Type B pancreatic cell (in vitro differentiated cells): ENCODE measurements around the gene ZSWIM6. TPM values are rescaled to one million over a fixed set of nuclear protein-coding genes. Genes with fewer than 3 reads are reported as not detected.

Source experiments
- DNase-seq: peaks from one replicate; pipeline ENCODE4 v3.0.0; 2021; ENCODE audit warnings: mixed read lengths; ENCODE audit not compliant: unreplicated experiment; ENCODE audit errors: extremely low spot score
- H3K27ac Mint-ChIP-seq: 2 replicates; pipeline ENCODE4 v1.8.0; 2021; ENCODE audit warnings: mild to moderate bottlenecking, mixed read lengths
- H3K27me3 Mint-ChIP-seq: 2 replicates; pipeline ENCODE4 v1.8.0; 2021; ENCODE audit warnings: mixed read lengths
- H3K36me3 Mint-ChIP-seq: 2 replicates; pipeline ENCODE4 v1.8.0; 2021; ENCODE audit warnings: mixed read lengths
- H3K4me1 Mint-ChIP-seq: one replicate; pipeline ENCODE4 v1.8.0; 2021; ENCODE audit warnings: mixed read lengths; ENCODE audit not compliant: unreplicated experiment
- H3K4me3 Mint-ChIP-seq: 2 replicates; pipeline ENCODE4 v1.8.0; 2021; ENCODE audit warnings: mild to moderate bottlenecking, mixed read lengths
- H3K9me3 Mint-ChIP-seq: 2 replicates; pipeline ENCODE4 v1.8.0; 2021; ENCODE audit warnings: mixed read lengths
- total RNA-seq: library from RNA; stranded (reverse); gene quantifications from 2 replicates; pipeline ENCODE4 v1.2.1, GENCODE V29; 2021; ENCODE audit warnings: low replicate concordance
- TF ChIP-seq, protein P1 (sequence below): fragments of 200-600 bp; sonication (generic); conservative IDR thresholded peaks from 2 replicates; pipeline ENCODE4 v1.5.0; 2021; ENCODE audit warnings: antibody characterized with exemption, mild to moderate bottlenecking

The ZSWIM6 gene
- total RNA-seq, 1 donor from 2014 or later: 24.6 TPM

DNA sequence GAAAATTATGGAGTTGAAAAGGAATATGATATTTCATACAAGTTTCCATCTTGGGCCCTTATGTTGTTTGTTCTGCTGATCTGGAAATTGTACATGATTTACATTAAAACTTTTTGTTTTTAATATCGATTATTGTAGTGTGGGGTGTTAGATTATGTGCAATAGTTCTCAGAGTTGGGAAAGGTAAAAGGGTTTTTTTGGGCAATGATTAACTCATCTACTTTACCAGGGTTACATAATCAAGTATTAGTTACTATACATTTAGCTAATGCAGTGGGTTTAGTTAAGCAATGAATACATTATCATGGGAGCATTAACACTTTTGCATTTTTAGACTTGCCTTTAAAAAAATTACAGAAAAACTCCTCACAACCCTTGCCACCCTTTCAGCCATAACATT lies 134.0 kb downstream of the ZSWIM6 start:
- peaks cover 2% of the 10 kb centered on the region for H3K9me3 Mint-ChIP-seq
- no peak overlapping the region for H3K4me3 Mint-ChIP-seq
- H3K4me1 Mint-ChIP-seq: peaks cover 35% of the 10 kb centered on the region
- no peak for DNase-seq
- no peaks in the 10 kb centered on the region for H3K27me3 Mint-ChIP-seq
- H3K27ac Mint-ChIP-seq: no peak overlapping the region
- TF ChIP-seq, protein P1, sequence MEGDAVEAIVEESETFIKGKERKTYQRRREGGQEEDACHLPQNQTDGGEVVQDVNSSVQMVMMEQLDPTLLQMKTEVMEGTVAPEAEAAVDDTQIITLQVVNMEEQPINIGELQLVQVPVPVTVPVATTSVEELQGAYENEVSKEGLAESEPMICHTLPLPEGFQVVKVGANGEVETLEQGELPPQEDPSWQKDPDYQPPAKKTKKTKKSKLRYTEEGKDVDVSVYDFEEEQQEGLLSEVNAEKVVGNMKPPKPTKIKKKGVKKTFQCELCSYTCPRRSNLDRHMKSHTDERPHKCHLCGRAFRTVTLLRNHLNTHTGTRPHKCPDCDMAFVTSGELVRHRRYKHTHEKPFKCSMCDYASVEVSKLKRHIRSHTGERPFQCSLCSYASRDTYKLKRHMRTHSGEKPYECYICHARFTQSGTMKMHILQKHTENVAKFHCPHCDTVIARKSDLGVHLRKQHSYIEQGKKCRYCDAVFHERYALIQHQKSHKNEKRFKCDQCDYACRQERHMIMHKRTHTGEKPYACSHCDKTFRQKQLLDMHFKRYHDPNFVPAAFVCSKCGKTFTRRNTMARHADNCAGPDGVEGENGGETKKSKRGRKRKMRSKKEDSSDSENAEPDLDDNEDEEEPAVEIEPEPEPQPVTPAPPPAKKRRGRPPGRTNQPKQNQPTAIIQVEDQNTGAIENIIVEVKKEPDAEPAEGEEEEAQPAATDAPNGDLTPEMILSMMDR: no peak
- no peaks in the 10 kb centered on the region for H3K36me3 Mint-ChIP-seq

- TF ChIP-seq, protein P1: no peak
- H3K36me3 Mint-ChIP-seq: peaks cover 12% of the 10 kb centered on the region
- H3K9me3 Mint-ChIP-seq: peaks cover 6% of the 10 kb centered on the region
- no peaks in the 10 kb centered on the region for H3K27me3 Mint-ChIP-seq
- DNase-seq: no peak
- peaks cover 26% of the 10 kb centered on the region for H3K4me1 Mint-ChIP-seq
- H3K27ac Mint-ChIP-seq: peak overlapping the region; percentile 20
- no peak overlapping the region for H3K4me3 Mint-ChIP-seq
Observed at GRCh38 chr5:61467766-61468482, 135.9 kb downstream of the ZSWIM6 start.

DNA sequence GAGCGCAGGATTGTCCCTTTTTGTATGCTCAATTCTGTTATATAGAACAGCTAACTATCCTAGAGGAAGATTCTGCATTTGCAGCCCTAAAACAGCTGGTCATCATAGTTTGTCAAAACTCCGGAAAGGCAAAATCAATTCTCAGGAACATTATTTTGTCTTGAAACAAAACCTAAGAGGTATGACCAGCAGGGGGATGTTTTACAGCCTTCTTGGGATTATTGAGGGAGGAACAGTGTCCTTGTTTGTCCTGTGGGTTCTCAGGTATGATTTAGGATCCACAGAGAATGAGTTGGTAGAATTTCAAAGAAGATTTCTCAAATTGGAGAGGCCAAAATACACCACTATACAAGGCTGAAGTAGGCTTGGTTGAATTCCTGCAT lies 136.4 kb downstream of the ZSWIM6 start:
- no peaks in the 10 kb centered on the region for H3K27me3 Mint-ChIP-seq
- H3K4me1 Mint-ChIP-seq: peaks cover 26% of the 10 kb centered on the region
- H3K4me3 Mint-ChIP-seq: no peak overlapping the region
- H3K36me3 Mint-ChIP-seq: peaks cover 12% of the 10 kb centered on the region
- no peak overlapping the region for H3K27ac Mint-ChIP-seq
- DNase-seq: no peak
- H3K9me3 Mint-ChIP-seq: peaks cover 6% of the 10 kb centered on the region
- TF ChIP-seq, protein P1: peak; percentile 51

- TF ChIP-seq, protein P1: no peak
- Mint-ChIP-seq H3K27ac (no peak overlapping the region), H3K4me3 (no peak overlapping the region), H3K27me3 (no peaks in the 10 kb centered on the region), H3K4me1 (peaks cover 19% of the 10 kb centered on the region), H3K9me3 (peaks cover 6% of the 10 kb centered on the region), H3K36me3 (peaks cover 19% of the 10 kb centered on the region)
- no peak for DNase-seq
Observed at GRCh38 chr5:61471352-61471751, 139.3 kb downstream of the ZSWIM6 start.

- Mint-ChIP-seq H3K27me3 (no peaks in the 10 kb centered on the region), H3K36me3 (peaks cover 27% of the 10 kb centered on the region), H3K27ac (no peak overlapping the region), H3K4me3 (no peak overlapping the region), H3K4me1 (peaks cover 15% of the 10 kb centered on the region), H3K9me3 (peaks cover 6% of the 10 kb centered on the region)
- TF ChIP-seq, protein P1: no peak
- DNase-seq: no peak
Observed at GRCh38 chr5:61472172-61472958, 140.3 kb downstream of the ZSWIM6 start.
